ENCODE measurements around the gene SMIM30.

- no peak for TF ChIP-seq SP1 (IDR thresholded peaks at IDR 0.05; ENCODE audit: low read depth)
- no peak for TF ChIP-seq CTCF (IDR thresholded peaks at IDR 0.05 in 2 of 3, conservative IDR thresholded peaks at IDR 0.05 in 1 of 3; ENCODE audit: borderline replicate concordance in 1 of 3, insufficient read depth in 1 of 3, low read depth in 2 of 3, low read length in 2 of 3)
Observed at GRCh38 chr7:113119429-113119828, 1.1 kb upstream of the SMIM30 start.
